ENCODE measurements around the gene GGACT. TPM values are rescaled to one million over a fixed set of nuclear protein-coding genes. Genes with fewer than 3 reads are reported as not detected.
A peak's percentile ranks its signal among the peaks of the same experiment; 100 is the strongest.

The GGACT gene
- total RNA-seq, 2 donors from 2014 or later, result 8.3 to 9.8 TPM

DNA sequence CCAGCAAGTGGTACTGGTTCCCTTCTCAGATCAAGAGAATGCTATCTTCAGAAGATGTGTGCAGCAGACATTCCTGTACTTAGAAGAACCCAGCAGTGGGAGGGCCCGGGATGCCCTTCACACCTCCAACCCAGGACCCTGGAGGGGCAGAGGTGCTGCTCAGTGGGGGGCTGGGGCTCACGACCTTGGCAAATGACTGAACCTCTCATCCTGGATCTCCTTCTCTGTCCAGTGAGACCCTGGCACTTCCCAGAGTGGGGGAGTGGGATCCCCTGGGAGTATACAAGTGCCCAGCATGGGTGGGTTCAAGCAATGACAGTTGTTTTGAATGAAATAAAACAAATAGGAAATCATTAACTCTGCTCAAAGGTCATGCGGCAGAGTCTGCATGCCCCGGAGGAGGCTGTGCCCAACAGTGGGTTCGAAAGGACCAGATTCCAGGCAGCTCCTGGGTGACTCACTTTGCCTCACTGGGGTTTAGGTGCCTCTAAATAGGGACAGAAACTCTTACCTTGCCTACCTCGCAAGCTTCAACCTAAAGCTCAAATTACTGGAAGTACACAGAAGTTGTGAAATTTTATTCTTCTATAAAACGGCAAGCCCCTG is 26.9 kb downstream of the GGACT start:
- ATAC-seq (peak; percentile 34), DNase-seq (no peak)
- intact Hi-C loops (cut with DNase I, micrococcal nuclease), result no loop called here

DNA sequence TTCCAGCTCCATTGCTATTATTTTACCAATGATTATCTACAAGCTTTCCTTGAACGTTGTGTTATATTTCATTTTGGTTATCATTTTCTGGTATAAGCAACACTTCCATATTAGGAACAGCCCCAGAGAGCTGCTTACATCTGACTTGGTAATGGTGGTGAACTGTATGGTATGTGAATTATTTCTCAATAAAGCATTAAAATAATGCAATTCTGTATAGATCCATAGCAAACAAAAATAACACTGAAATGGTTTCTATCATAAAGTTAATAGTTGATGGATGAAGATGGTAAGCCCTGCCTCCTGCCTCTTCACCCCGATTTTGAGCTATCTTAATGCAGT is 27.5 kb downstream of the GGACT start:
- intact Hi-C loops (cut with DNase I, micrococcal nuclease), result no loop called here
- no peak for DNase-seq
- no peak for ATAC-seq

- intact Hi-C loops (cut with DNase I, micrococcal nuclease), result no loop called here
- ATAC-seq (no peak), DNase-seq (no peak)
These were observed 28.0 kb downstream of the GGACT start for GRCh38 chr13:100560498-100561157.

- intact Hi-C loops (cut with DNase I, micrococcal nuclease), result no loop called here
- ATAC-seq, result no peak
- DNase-seq, result no peak
These were observed 28.7 kb downstream of the GGACT start for GRCh38 chr13:100559886-100560285.

GRCh38 chr13:100552755-100553154 is 35.8 kb downstream of the GGACT start:
- DNase-seq (no peak), ATAC-seq (no peak)
- intact Hi-C loops (cut with DNase I, micrococcal nuclease), result no loop called here

DNA sequence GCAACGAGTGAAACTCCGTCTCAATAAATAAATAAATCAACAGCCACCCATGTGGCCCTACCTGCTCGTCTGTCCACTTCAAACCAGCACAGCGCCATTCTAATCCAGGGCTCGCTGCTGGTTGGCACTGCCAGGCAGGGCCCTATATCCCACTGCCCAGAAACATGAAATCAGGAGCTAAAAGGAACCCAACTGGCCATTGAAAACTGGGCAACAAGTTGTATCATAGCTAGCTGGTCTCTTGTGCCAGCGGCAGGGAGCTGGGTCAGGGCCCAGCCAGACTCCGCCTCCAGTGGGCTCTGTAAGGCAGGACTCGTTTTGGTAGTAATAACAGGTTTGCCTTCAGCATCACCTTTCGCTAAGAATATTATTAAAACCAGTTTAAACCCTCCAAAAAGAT is 39.3 kb downstream of the GGACT start:
- ATAC-seq (no peak), DNase-seq (no peak)
- intact Hi-C loops (cut with DNase I, micrococcal nuclease), result no loop called here

DNA sequence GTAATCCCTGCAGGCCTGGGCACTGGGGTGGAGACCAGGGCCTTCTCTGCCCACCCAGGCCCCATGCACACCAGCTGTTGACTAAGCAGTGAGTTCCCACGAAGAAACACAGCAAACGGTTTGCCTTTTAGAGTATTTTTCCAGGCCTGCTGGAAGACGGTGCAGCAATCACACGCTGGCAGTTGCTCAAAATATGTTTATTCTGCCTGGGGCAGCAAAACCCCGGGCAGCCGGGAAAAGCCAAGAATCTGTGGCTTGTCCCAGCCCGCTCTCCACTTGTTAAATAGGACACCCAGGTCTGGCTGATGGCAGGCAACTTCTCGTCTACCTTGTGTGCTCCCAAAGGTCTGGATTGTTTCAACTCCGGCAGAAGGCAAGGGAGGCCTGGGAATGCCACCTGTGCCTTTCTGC is 40.8 kb downstream of the GGACT start:
- no peak for DNase-seq

GRCh38 chr13:100546713-100547405 is 41.7 kb downstream of the GGACT start:
- no peak for ATAC-seq
- no peak for DNase-seq
- intact Hi-C loops (cut with DNase I, micrococcal nuclease), result no loop called here

More for the DNA sequence above, 40.8 kb downstream of the GGACT start:
- intact Hi-C loops (cut with DNase I, micrococcal nuclease), result no loop called here
- no peak for ATAC-seq

- intact Hi-C loops (cut with DNase I, micrococcal nuclease), result no loop called here
- ATAC-seq, result no peak
- DNase-seq, result no peak
These were observed 42.9 kb downstream of the GGACT start for GRCh38 chr13:100545684-100546061.

DNA sequence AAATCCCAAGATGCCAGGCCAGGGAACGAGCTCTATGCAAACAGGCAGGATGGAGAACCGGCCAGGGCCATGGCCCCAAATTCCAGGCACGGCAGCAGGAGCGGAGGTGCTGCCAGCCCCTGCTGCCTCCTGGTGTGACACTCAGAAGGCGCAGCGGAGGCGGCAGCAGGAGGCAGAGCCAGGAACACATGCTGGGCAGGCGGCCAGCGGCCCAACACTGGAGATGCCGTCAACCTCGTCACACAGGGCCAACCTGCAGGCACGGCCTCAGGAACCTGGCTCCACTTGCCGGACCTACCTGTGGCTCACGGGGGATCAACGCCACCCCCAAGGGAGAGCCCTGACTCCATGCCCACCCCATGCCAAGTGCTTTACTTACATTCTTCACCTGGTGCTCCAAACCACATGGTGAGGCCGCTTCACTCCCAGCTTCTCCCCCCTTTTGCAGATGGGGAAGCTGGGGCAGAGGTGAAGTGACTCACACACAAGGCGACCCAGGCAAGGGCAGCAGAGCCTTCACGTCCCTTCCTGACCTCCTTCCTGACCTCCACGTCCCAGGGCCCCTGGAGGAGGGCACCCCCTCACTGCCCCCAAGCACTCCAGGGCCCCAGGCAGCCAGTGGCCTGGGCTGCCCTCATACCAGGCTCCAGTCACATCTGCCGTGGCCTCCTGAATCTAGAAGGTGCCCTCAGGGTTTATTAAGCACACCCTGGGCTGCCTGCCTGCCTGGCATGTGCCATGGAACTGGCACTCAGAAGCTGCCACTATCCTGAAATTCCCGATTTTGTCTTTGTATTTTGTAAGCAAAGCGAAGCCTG is 43.5 kb downstream of the GGACT start:
- no peak for DNase-seq
- no peak for ATAC-seq
- intact Hi-C loops (cut with DNase I, micrococcal nuclease), result no loop called here

DNA sequence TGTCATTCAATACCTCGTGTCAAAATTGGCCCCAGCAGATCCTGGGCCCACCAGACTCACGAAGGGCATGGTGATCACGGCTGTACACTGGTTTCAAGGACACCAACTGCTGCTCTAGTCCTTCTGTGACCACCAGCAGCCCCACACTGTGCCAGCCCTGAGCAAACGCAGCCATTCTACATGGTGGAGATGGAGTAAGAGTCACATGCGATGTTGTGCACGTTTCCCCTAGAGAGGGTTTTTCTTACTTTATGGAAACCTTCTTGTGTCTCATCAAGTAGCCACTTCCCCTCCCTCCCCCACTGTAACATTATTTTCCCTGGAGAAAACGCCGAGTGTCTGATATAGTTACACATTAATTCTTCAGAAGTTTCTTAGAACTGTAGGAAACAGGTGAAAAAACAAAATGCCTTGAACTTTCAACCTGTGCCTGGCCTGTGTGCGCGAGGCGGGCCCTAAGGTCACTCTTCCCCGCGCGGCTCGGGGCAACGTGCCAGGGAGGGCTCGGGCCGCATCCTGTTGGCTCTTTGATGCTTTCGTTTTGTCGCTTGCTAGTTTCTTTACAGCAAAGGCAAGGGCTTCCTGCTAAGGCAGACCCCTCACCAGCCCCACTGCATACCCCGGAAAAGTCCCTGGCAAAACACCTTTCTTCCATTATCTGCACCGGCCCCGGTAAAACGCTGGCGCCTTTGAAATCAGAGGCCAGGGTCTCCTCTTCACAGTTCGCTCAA is 44.6 kb downstream of the GGACT start:
- ATAC-seq (no peak), DNase-seq (no peak)
- intact Hi-C loops (cut with DNase I, micrococcal nuclease), result no loop called here

DNA sequence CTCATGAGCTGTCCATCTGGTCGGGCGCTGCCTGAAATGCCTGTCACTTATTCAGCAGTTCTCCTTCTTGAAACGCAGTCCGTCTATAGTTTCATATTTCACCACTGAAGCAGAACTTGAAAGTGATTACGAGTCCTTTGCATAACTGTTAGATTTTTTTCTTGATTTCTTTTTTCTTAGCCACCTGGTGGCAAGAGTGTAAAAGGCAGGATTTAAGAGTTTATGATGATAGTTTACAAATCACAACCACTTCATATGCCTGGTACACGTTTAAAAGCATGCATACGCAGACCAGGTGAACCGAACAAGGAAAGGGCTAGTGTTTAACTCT is 45.8 kb downstream of the GGACT start:
- intact Hi-C loops (cut with DNase I, micrococcal nuclease), result no loop called here

DNA sequence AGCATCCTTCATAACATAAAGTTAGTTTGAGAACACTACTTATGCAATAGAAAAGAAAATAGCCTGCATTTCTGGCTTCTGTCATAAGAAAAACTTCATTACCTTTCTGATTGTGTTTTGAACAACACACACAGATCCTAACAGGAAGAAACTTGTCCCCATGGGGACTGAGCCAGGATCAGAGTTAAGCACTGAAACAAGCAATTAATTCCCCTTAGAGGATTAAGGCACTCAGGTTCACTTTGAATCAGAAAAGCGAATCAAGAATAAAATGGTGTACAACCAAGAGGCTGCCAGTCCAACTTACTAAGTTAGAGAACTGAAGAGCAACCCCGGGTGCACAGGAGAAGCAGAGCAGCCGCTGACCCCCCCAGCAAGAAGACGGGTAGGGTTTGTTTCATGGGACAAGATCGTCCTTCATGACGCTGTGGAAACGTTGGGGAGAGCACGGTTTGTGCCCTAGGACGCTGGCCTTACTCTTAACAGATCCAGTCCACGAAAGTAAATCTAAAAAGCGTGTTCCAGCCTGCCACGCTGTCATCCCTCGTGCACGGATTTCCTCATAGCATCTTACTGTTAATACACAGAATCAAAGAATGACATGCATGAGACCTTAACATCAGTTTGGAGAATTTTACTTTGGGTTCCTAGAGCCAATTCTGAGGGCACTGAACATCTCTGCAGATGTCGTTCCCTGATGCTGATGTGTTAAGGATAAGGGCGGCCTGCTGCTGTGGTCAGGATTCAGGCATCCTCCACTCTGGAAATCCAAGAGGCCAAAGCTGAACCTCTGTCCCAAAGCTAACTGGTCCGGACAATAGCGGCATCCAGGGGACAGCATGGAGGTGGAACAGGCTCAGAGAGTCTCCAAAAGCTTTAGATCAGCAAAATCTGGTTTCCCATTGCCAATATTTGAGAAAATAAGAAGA is 46.4 kb downstream of the GGACT start:
- no peak for DNase-seq

More for the DNA sequence above, 45.8 kb downstream of the GGACT start:
- ATAC-seq (peak; percentile 26), DNase-seq (no peak)

GRCh38 chr13:100540621-100541020 is 48.0 kb downstream of the GGACT start:
- DNase-seq (no peak), ATAC-seq (no peak)
- intact Hi-C loops (cut with DNase I, micrococcal nuclease), result no loop called here

More for the DNA sequence above, 46.4 kb downstream of the GGACT start:
- intact Hi-C loops (cut with DNase I, micrococcal nuclease), result no loop called here
- no peak for ATAC-seq

DNA sequence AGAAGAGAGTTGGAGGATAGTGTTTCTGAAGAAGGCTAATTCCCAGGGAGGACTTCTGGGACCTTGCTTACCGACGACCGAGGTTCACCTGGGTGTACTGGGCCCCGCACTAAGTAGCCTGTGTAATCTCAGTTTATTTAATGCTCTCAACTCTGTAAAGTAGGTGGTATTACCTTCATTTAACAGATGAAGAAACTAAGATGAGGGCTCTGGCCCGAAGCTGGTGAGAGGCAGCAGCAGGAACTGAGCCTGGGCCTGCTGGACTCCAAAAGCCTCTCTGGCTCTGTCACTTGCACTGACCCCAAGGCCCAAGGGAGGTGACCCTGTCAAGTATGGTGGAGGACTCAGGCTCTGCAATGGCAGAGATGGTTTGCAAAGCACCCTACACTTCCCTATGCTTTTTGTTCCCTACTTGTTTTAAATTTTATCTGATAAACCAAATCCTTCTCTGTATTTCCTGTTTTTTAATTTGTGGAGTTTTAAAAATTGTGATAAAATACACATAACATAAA is 50.6 kb downstream of the GGACT start:
- intact Hi-C loops (cut with DNase I, micrococcal nuclease), result no loop called here
- ATAC-seq, result no peak
- DNase-seq, result no peak

DNA sequence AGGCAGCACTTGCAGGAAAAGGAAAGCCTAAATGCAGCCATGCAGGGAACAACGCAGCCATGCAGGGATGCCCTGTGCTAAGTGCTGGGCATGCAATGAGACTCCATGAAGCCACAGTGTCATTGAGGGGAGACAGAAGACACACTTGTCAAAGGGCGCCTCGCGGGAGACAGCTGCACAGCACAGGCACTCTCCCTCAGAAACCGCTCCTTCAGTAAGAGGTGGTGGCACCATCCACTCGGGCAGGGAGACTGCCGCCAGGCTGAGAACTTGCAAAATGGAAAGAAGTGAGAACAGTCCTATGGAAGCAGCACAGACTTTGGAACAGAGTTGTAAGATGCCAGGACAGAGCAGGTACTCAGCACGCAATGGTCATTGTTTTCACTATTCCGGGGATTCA is 51.1 kb downstream of the GGACT start:
- intact Hi-C loops (cut with DNase I, micrococcal nuclease), result no loop called here
- DNase-seq, result no peak
- ATAC-seq, result no peak

DNA sequence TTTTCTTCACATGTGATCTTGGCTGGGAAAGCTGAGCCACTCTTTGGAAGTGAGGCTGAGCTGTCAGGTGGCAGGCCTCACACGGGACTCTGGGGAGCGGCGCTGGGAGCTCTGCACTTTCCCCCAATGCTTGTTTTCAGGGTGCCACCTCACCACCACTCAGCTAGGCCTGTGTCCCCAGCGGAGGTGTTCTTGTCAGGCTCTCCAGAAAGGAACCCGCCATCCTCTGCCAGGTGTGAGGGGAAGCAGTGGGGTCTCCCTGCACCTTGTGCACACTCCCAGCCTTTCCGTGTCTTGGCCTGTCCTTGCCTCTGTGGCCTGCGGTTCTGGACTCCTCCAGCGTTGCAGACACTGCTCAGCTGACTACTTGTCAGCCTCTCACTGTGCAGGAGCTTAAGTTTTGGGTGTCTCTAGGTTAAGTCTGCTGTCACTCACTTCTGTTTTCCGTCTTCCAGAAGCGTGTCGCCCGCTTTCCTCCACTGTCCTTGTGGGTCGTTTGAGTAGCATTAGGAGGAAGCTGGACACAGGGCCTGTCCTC is 51.9 kb downstream of the GGACT start:
- DNase-seq (no peak), ATAC-seq (no peak)
- intact Hi-C loops (cut with DNase I, micrococcal nuclease), result no loop called here

Data from left colon (tissue), 2 donors.